Measurements from ENCODE around the gene HES3. TPM values are rescaled to one million over a fixed set of nuclear protein-coding genes. Genes with fewer than 3 reads are reported as not detected.

The HES3 gene
- total RNA-seq, 1 experiment from 2014 or later = not detected

DNA sequence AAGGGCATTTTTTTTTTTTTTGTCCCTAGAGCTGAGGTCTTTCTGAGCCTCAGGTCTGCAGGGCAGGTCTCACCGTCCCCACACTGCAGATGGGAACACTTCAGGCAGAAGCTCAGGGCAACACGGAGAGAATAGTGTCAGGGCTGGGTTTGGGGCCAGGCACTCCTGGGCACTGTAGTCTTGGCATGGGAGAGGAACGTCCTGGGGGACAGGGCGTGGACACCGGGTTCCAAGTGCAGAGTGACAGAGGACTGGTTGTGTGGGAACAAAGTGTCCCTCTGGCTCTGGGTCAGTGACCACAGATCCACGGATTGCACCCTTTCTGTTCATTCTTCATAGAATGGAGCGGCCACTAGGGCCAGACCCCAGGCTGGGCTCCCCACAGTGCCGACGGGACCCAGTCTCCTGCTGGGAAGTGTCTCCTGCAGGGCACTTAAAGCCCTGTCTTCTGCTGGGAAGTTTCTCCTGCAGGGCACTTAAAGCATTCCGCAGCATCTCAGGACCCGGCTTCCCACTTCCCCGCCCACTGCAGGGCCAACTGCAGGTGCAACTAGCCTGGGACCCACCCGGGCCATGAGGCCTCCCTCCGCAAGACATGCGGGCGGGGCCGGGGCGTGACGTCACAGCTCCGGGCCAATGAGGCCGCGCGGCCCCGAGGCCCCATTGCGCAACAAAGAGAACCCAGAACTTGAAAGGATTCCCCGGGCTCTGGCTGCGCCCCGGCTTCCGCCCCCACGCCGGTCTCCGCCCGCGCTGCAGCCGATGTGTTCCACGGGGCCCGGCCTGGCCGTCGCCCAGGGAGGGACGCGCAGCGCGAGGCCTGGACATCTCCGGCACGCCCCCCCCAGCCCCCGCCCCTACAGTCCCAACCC lies 15.7 kb downstream of the HES3 start:
- peak; percentile 87 for DNase-seq (ENCODE audit: low spot score)
- no peak for TF ChIP-seq EZH2 (IDR thresholded peaks at IDR 0.05; ENCODE audit: borderline replicate concordance, low read depth, low read length, poor library complexity, severe bottlenecking)
- Histone ChIP-seq H3K9me3 (ENCODE audit: low read depth, low read length, poor library complexity, severe bottlenecking) (no peaks in the 10 kb centered on the region), H3K36me3 (ENCODE audit: insufficient read depth, low read length, poor library complexity, severe bottlenecking) (no peaks in the 10 kb centered on the region), H3K27me3 (replicated peaks; ENCODE audit: insufficient read depth, low read depth, low read length, poor library complexity) (no peaks in the 10 kb centered on the region), H3K27ac (ENCODE audit: low read depth, low read length, poor library complexity, severe bottlenecking) (no peak overlapping the region), H3K4me3 (ENCODE audit: low read depth, low read length, poor library complexity, severe bottlenecking) (peak overlapping the region; percentile 62), H3K4me1 (ENCODE audit: insufficient read depth, low read length, poor library complexity, severe bottlenecking) (peaks cover 20% of the 10 kb centered on the region)
- intact Hi-C loops (cut with micrococcal nuclease; ENCODE audit: unreplicated experiment) = loop anchor here (5.0 kb wide), 1 partner anchor 83 kb away; no protein-coding TSS in a partner anchor
- no TSS peak for BruUV-seq (replicated peaks)
- CTCF ChIA-PET = no interaction called here
- POLR2A ChIA-PET (ENCODE audit: low non-redundant PET) = no interaction called here

DNA sequence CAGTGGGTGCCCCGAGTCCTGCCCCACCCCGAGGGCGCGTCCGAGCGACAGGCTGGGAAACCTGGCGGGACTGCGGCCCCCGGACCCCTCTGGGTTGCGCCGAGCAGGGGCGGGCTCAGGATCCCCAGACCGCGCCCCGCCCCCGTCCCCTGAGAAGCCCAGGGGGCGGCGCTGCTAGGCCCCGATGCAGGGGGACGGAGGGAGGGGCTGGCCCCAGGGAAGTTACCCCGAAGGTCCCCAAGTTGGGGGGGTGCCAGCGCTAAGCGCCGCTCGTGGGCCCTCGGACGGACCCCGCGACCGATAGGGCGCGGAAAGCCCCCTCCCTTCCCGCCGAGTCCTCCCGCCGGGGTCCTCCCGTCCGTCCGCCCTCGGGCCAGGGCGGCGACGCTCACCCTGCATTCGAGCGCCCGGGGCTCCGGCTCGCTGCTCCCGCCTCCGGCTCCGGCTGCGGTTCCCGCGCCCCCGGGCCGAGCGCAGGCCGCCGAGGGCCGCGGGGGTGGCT lies 16.5 kb downstream of the HES3 start:
- peak; percentile 59 for DNase-seq (ENCODE audit: low spot score)
- Histone ChIP-seq H3K27ac (ENCODE audit: low read depth, low read length, poor library complexity, severe bottlenecking) (peak overlapping the region; percentile 42), H3K9me3 (ENCODE audit: low read depth, low read length, poor library complexity, severe bottlenecking) (no peaks in the 10 kb centered on the region), H3K4me3 (ENCODE audit: low read depth, low read length, poor library complexity, severe bottlenecking) (peak overlapping the region; percentile 62), H3K36me3 (ENCODE audit: insufficient read depth, low read length, poor library complexity, severe bottlenecking) (no peaks in the 10 kb centered on the region), H3K27me3 (replicated peaks; ENCODE audit: insufficient read depth, low read depth, low read length, poor library complexity) (no peaks in the 10 kb centered on the region), H3K4me1 (ENCODE audit: insufficient read depth, low read length, poor library complexity, severe bottlenecking) (peaks cover 20% of the 10 kb centered on the region)
- BruUV-seq (replicated peaks) = no TSS peak
- intact Hi-C loops (cut with micrococcal nuclease; ENCODE audit: unreplicated experiment) = loop anchor here (5.0 kb wide), 1 partner anchor 82 kb away; no protein-coding TSS in a partner anchor
- ChIA-PET POLR2A (ENCODE audit: low non-redundant PET) (no interaction called here), CTCF (no interaction called here)
- TF ChIP-seq EZH2 (IDR thresholded peaks at IDR 0.05; ENCODE audit: borderline replicate concordance, low read depth, low read length, poor library complexity, severe bottlenecking) = no peak
- TF ChIP-seq, protein P1, sequence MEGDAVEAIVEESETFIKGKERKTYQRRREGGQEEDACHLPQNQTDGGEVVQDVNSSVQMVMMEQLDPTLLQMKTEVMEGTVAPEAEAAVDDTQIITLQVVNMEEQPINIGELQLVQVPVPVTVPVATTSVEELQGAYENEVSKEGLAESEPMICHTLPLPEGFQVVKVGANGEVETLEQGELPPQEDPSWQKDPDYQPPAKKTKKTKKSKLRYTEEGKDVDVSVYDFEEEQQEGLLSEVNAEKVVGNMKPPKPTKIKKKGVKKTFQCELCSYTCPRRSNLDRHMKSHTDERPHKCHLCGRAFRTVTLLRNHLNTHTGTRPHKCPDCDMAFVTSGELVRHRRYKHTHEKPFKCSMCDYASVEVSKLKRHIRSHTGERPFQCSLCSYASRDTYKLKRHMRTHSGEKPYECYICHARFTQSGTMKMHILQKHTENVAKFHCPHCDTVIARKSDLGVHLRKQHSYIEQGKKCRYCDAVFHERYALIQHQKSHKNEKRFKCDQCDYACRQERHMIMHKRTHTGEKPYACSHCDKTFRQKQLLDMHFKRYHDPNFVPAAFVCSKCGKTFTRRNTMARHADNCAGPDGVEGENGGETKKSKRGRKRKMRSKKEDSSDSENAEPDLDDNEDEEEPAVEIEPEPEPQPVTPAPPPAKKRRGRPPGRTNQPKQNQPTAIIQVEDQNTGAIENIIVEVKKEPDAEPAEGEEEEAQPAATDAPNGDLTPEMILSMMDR (conservative IDR thresholded peaks at IDR 0.05; ENCODE audit: low read depth, low read length) = no peak

- H3K27me3 ChIP-seq (replicated peaks; ENCODE audit: insufficient read depth, low read depth, low read length, poor library complexity) = no peaks in the 10 kb centered on the region
- DNase-seq (ENCODE audit: low spot score) = peak; percentile 48
- no peaks in the 10 kb centered on the region for H3K9me3 ChIP-seq (ENCODE audit: low read depth, low read length, poor library complexity, severe bottlenecking)
- H3K4me3 ChIP-seq (ENCODE audit: low read depth, low read length, poor library complexity, severe bottlenecking) = peak within 1 kb of the TSS; percentile 62
- H3K27ac ChIP-seq (ENCODE audit: low read depth, low read length, poor library complexity, severe bottlenecking) = peak within 1 kb of the TSS; percentile 42
- CTCF ChIA-PET = no interaction called here
- TF ChIP-seq, protein P1 (conservative IDR thresholded peaks at IDR 0.05; ENCODE audit: low read depth, low read length) = no peak
- no peak for TF ChIP-seq EZH2 (IDR thresholded peaks at IDR 0.05; ENCODE audit: borderline replicate concordance, low read depth, low read length, poor library complexity, severe bottlenecking)
- no peaks in the 10 kb centered on the region for H3K36me3 ChIP-seq (ENCODE audit: insufficient read depth, low read length, poor library complexity, severe bottlenecking)
- intact Hi-C loops (cut with micrococcal nuclease; ENCODE audit: unreplicated experiment) = loop anchor here (5.0 kb wide), 1 partner anchor 81 kb away; no protein-coding TSS in a partner anchor
- no TSS peak for BruUV-seq (replicated peaks)
- POLR2A ChIA-PET (ENCODE audit: low non-redundant PET) = no interaction called here
- peaks cover 20% of the 10 kb centered on the region for H3K4me1 ChIP-seq (ENCODE audit: insufficient read depth, low read length, poor library complexity, severe bottlenecking)
Measured at GRCh38 chr1:6260961-6261614, 17.1 kb downstream of the HES3 start, which contains the start of gene GPR153. TSS of gene GPR153 (minus strand) at chr1:6261098. CDS start at chr1:6254905, 6,193 bp downstream.
